Mucosa of descending colon (tissue), 3 donors: ENCODE measurements around the gene HDGFL1. TPM values are rescaled to one million over a fixed set of nuclear protein-coding genes. Genes with fewer than 3 reads are reported as not detected.

Source experiments
- ATAC-seq: fragments of 200-7000 bp; cut with Tn5 transposase; one replicate; pipeline ENCODE4 v1.9.1; 2020; ENCODE audit warnings: mild to moderate bottlenecking, moderate library complexity
- DNase-seq, 3 donors: peaks; one replicate each; pipeline ENCODE4 v3.0.0-alpha.2; 2020
- H3K36me3 ChIP-seq: fragments of 200-600 bp; one replicate; pipeline ENCODE4 v1.8.0; 2021; ENCODE audit warnings: low read depth, mild to moderate bottlenecking
- H3K4me1 ChIP-seq: fragments of 200-600 bp; one replicate; pipeline ENCODE4 v1.8.0; 2021; ENCODE audit warnings: low read depth, mild to moderate bottlenecking
- H3K4me3 ChIP-seq: fragments of 200-600 bp; one replicate; pipeline ENCODE4 v1.8.0; 2021; ENCODE audit warnings: mild to moderate bottlenecking
- H3K9me3 ChIP-seq: fragments of 200-600 bp; one replicate; pipeline ENCODE4 v1.8.0; 2021; ENCODE audit warnings: mild to moderate bottlenecking
- CTCF ChIP-seq: fragments of 200-600 bp; IDR thresholded peaks from one replicate; pipeline ENCODE4 v1.8.0; 2022; ENCODE audit warnings: antibody characterized with exemption, mild to moderate bottlenecking
- intact Hi-C, 2 donors: fragments of 100-400 bp; cut with DNase I in 1 of 2; cut with micrococcal nuclease in 1 of 2; formaldehyde crosslinking; loops; one replicate each; pipeline versions ENCODE4 v1.11.0 to v1.11.1; 2022; cut with DNase I, micrococcal nuclease
- total RNA-seq, 3 donors: library from RNA; stranded (reverse); fragmentation: NEBNext Ultra II Directional in 2 of 3; extraction: Animal tissue kit (Norgen Biotek cat#: 25700) in 2 of 3; gene quantifications; one replicate each; pipeline versions ENCODE4 v1.2.1 to v1.2.4, GENCODE V29; 2021 to 2023
- donor health status: DM: no; HTN: no; CAD: no; lungs with moderate emphysema.
- donor health status: DM: no; HTN: no; CAD: no.
- donor health status: DM: no; HTN: yes; CAD: no.

Gene HDGFL1
- total RNA-seq, 3 donors from 2014 or later, result not detected

- no peak for ATAC-seq
- H3K4me3 ChIP-seq, result no peak overlapping the region
- no peaks in the 10 kb centered on the region for H3K4me1 ChIP-seq
- intact Hi-C loops, result no loop called here
- H3K9me3 ChIP-seq, result no peaks in the 10 kb centered on the region
- TF ChIP-seq CTCF, result no peak
- H3K36me3 ChIP-seq, result no peaks in the 10 kb centered on the region
- no peak for DNase-seq
These were observed 12.4 kb upstream of the HDGFL1 start for GRCh38 chr6:22557007-22557406.

GRCh38 chr6:22558288-22558882, 11.0 kb upstream of the HDGFL1 start:
- intact Hi-C loops, result no loop called here
- DNase-seq, result no peak
- no peaks in the 10 kb centered on the region for H3K36me3 ChIP-seq

GRCh38 chr6:22568854-22569253, 512 bp upstream of the HDGFL1 start:
- TF ChIP-seq CTCF, result no peak
- no peak for DNase-seq
- peaks cover 7% of the 10 kb centered on the region for H3K9me3 ChIP-seq
- H3K4me1 ChIP-seq, result no peaks in the 10 kb centered on the region
- ATAC-seq, result no peak
- intact Hi-C loops, result no loop called here
- no peaks in the 10 kb centered on the region for H3K36me3 ChIP-seq
- no peak overlapping the region for H3K4me3 ChIP-seq

More at GRCh38 chr6:22558288-22558882, 11.0 kb upstream of the HDGFL1 start:
- Histone ChIP-seq H3K4me3 (no peak overlapping the region), H3K9me3 (no peaks in the 10 kb centered on the region), H3K4me1 (no peaks in the 10 kb centered on the region)
- TF ChIP-seq CTCF, result no peak
- no peak for ATAC-seq

- H3K4me3 ChIP-seq, result no peak overlapping the region
- no peaks in the 10 kb centered on the region for H3K4me1 ChIP-seq
- no peak for TF ChIP-seq CTCF
- intact Hi-C loops, result no loop called here
- H3K9me3 ChIP-seq, result peaks cover 7% of the 10 kb centered on the region
- ATAC-seq (no peak), DNase-seq (peak in 1 of 3 donors; percentile 33)
- H3K36me3 ChIP-seq, result no peaks in the 10 kb centered on the region
These were observed 802 bp downstream of the HDGFL1 start for GRCh38 chr6:22570185-22570551.

GRCh38 chr6:22575190-22575589, 5.8 kb downstream of the HDGFL1 start:
- H3K4me3 ChIP-seq, result no peak overlapping the region
- no peaks in the 10 kb centered on the region for H3K9me3 ChIP-seq
- no peak for TF ChIP-seq CTCF
- H3K36me3 ChIP-seq, result no peaks in the 10 kb centered on the region
- DNase-seq, result no peak
- intact Hi-C loops, result no loop called here
- no peak for ATAC-seq
- no peaks in the 10 kb centered on the region for H3K4me1 ChIP-seq

- no peak for TF ChIP-seq CTCF
- ATAC-seq (no peak), DNase-seq (no peak)
- Histone ChIP-seq H3K9me3 (no peaks in the 10 kb centered on the region), H3K36me3 (no peaks in the 10 kb centered on the region), H3K4me3 (no peak overlapping the region), H3K4me1 (no peaks in the 10 kb centered on the region)
- intact Hi-C loops, result no loop called here
These were observed 10.1 kb downstream of the HDGFL1 start for GRCh38 chr6:22579439-22579838.
